ENCODE data around the gene JAM3. TPM values are rescaled to one million over a fixed set of nuclear protein-coding genes. Genes with fewer than 3 reads are reported as not detected.

The JAM3 gene
- total and polyA plus RNA-seq, 9 of the 15 experiments (the other 6 are each of a cell fraction or from before 2014, with no cell fraction given), result 0.22 to 0.76 (median 0.40) TPM

- Histone ChIP-seq H3K9me3 (replicated peaks; ENCODE audit: control insufficient read depth, insufficient read depth, low read depth, low read length) (no peaks in the 10 kb centered on the region), H3K4me2 (ENCODE audit: insufficient read depth, low read length) (no peak overlapping the region), H3K4me1 (replicated peaks in 1 of 2; ENCODE audit: control insufficient read depth in 2 of 2, insufficient read depth in 2 of 2, low read length in 2 of 2) (no peaks in the 10 kb centered on the region), H3K4me3 (no peak overlapping the region), H3K9ac (ENCODE audit: insufficient read depth in 1 of 2, low read depth in 2 of 2, low read length in 2 of 2) (no peak overlapping the region), H3K9me1 (ENCODE audit: control insufficient read depth, insufficient read depth, low read length) (no peaks in the 10 kb centered on the region), H3K79me2 (ENCODE audit: control insufficient read depth, insufficient read depth, low read length) (no peaks in the 10 kb centered on the region), H4K20me1 (replicated peaks; ENCODE audit: control insufficient read depth, insufficient read depth, low read length) (no peaks in the 10 kb centered on the region), H3K27ac (ENCODE audit: extremely low read depth, low read depth, low read length) (no peak overlapping the region), H2AFZ (ENCODE audit: low read depth, low read length) (no peak overlapping the region), H3K36me3 (ENCODE audit: control insufficient read depth, insufficient read depth, low read length) (peaks cover 7% of the 10 kb centered on the region; the same call in 1 of the 3 replicates), H3K27me3 (ENCODE audit: control insufficient read depth in 2 of 2, insufficient read depth in 2 of 2, low read length in 2 of 2) (peaks cover 0 to 15% of the 10 kb centered on the region in 2 experiments; a peak in 2 of 5 replicates)
- TF ChIP-seq CEBPB (tag; IDR thresholded peaks at IDR 0.05), result peak; percentile 52
- no peak for TF ChIP-seq MEF2A (IDR thresholded peaks at IDR 0.05; ENCODE audit: control insufficient read depth, low read depth, low read length)
- WGBS (ENCODE audit: insufficient coverage, low coverage, missing lambda C conversion rate), result 38% methylated on average over 5 of the region's 5 CpGs
- intact Hi-C loops (cut with micrococcal nuclease) (no loop called here), in situ Hi-C loops (cut with MboI) (loop anchor here (5.0 to 10.0 kb wide), 2 partner anchors 87 to 220 kb away; no protein-coding TSS in a partner anchor)
- ChIA-PET CTCF (ENCODE audit: low intra/inter-chr PET ratio) (no interaction called here), POLR2A (interaction anchor here (0.7 to 0.8 kb wide), 2 partner anchors 9 to 281 kb away, joined by 3 read pairs; no protein-coding TSS in a partner anchor)
- ATAC-seq (no peak), DNase-seq (ENCODE audit: extremely low read depth in 1 of 4, low spot score in 3 of 4) (no peak), FAIRE-seq (no peak)
- BruUV-seq (replicated peaks), result no TSS peak
These were observed 75.9 kb downstream of the JAM3 start for GRCh38 chr11:134144744-134145143.

GRCh38 chr11:134145715-134146114 lies 76.8 kb downstream of the JAM3 start:
- no peak overlapping the region for H3K4me3 ChIP-seq
- intact Hi-C loops (cut with micrococcal nuclease) (no loop called here), in situ Hi-C loops (cut with MboI) (loop anchor here (10.0 kb wide), 1 partner anchor 221 kb away; no protein-coding TSS in a partner anchor)
- no peak overlapping the region for H2AFZ ChIP-seq (ENCODE audit: low read depth, low read length)
- CTCF ChIA-PET (ENCODE audit: low intra/inter-chr PET ratio), result no interaction called here
- TF ChIP-seq ESRRB (CRISPR knock-in tag; IDR thresholded peaks at IDR 0.05; ENCODE audit: borderline replicate concordance) (no peak), ZNF3 (CRISPR knock-in tag; IDR thresholded peaks at IDR 0.05) (no peak), MIER1 (IDR thresholded peaks at IDR 0.05; ENCODE audit: low read depth) (no peak), HNRNPH1 (optimal IDR thresholded peaks at IDR 0.05; ENCODE audit: low read depth, low read length) (no peak), SMAD3 (CRISPR knock-in tag; conservative IDR thresholded peaks at IDR 0.05) (no peak)
- peaks cover 0 to 15% of the 10 kb centered on the region in 2 experiments; a peak in 2 of 5 replicates for H3K27me3 ChIP-seq (ENCODE audit: control insufficient read depth in 2 of 2, insufficient read depth in 2 of 2, low read length in 2 of 2)
- H3K4me1 ChIP-seq (replicated peaks in 1 of 2; ENCODE audit: control insufficient read depth in 2 of 2, insufficient read depth in 2 of 2, low read length in 2 of 2), result no peaks in the 10 kb centered on the region
- ATAC-seq, result no peak
- peaks cover 15% of the 10 kb centered on the region; the same call in 1 of the 3 replicates for H3K36me3 ChIP-seq (ENCODE audit: control insufficient read depth, insufficient read depth, low read length)
- 66% methylated on average over 8 of the region's 8 CpGs for WGBS (ENCODE audit: insufficient coverage, low coverage, missing lambda C conversion rate)
- H4K20me1 ChIP-seq (replicated peaks; ENCODE audit: control insufficient read depth, insufficient read depth, low read length), result no peaks in the 10 kb centered on the region
- FAIRE-seq, result no peak
- H3K79me2 ChIP-seq (ENCODE audit: control insufficient read depth, insufficient read depth, low read length), result no peaks in the 10 kb centered on the region
- no peak overlapping the region for H3K9ac ChIP-seq (ENCODE audit: insufficient read depth in 1 of 2, low read depth in 2 of 2, low read length in 2 of 2)
- POLR2A ChIA-PET, result interaction anchor here (0.7 kb wide), 1 partner anchor 302 kb away, joined by 3 read pairs; no protein-coding TSS in a partner anchor
- H3K9me1 ChIP-seq (ENCODE audit: control insufficient read depth, insufficient read depth, low read length), result no peaks in the 10 kb centered on the region
- DNase-seq (ENCODE audit: extremely low read depth in 1 of 4, low spot score in 3 of 4), result no peak
- no peak overlapping the region for H3K27ac ChIP-seq (ENCODE audit: extremely low read depth, low read depth, low read length)
- BruUV-seq (replicated peaks), result no TSS peak
- no peak overlapping the region for H3K4me2 ChIP-seq (ENCODE audit: insufficient read depth, low read length)
- no peaks in the 10 kb centered on the region for H3K9me3 ChIP-seq (replicated peaks; ENCODE audit: control insufficient read depth, insufficient read depth, low read depth, low read length)
